ENCODE data around the gene PGA5. TPM values are rescaled to one million over a fixed set of nuclear protein-coding genes. Genes with fewer than 3 reads are reported as not detected.
"Not testable (repeated sequence)": the region's sequence is repeated elsewhere in the genome, so short reads cannot be mapped to it uniquely, and the experiment has no call there.

The PGA5 gene
- total RNA-seq, 1 donor from 2014 or later, result not detected

- H3K36me3 ChIP-seq; H3K4me3 ChIP-seq; H3K27ac ChIP-seq (replicated peaks); H3K27me3 ChIP-seq (ENCODE audit: low read depth); H3K9me3 ChIP-seq (replicated peaks); intact Hi-C loops (cut with micrococcal nuclease): not testable (repeated sequence)
- DNase-seq, result peak; percentile 60
- peaks cover 18% of the 10 kb centered on the region for H3K4me1 ChIP-seq
Observed at GRCh38 chr11:61250796-61251765, 10.1 kb downstream of the PGA5 start.

GRCh38 chr11:61252332-61252731, 11.4 kb downstream of the PGA5 start:
- DNase-seq; H3K9me3 ChIP-seq (replicated peaks); H3K36me3 ChIP-seq; H3K27ac ChIP-seq (replicated peaks); H3K4me3 ChIP-seq; intact Hi-C loops (cut with micrococcal nuclease); H3K27me3 ChIP-seq (ENCODE audit: low read depth): not testable (repeated sequence)
- H3K4me1 ChIP-seq, result peaks cover 18% of the 10 kb centered on the region

GRCh38 chr11:61254403-61255025, 13.5 kb downstream of the PGA5 start:
- Histone ChIP-seq H3K4me1 (peaks cover 11% of the 10 kb centered on the region), H3K27ac (replicated peaks) (no peak overlapping the region), H3K9me3 (replicated peaks) (no peaks in the 10 kb centered on the region), H3K36me3 (no peaks in the 10 kb centered on the region), H3K27me3 (ENCODE audit: low read depth) (no peaks in the 10 kb centered on the region), H3K4me3 (no peak overlapping the region)
- peak; percentile 50 for DNase-seq
- TF ChIP-seq CTCF (IDR thresholded peaks at IDR 0.05; ENCODE audit: borderline replicate concordance), result peak; percentile 89
- intact Hi-C loops (cut with micrococcal nuclease), result no loop called here

- DNase-seq, result no peak
- Histone ChIP-seq H3K27me3 (ENCODE audit: low read depth) (no peaks in the 10 kb centered on the region), H3K4me3 (no peak overlapping the region), H3K36me3 (no peaks in the 10 kb centered on the region), H3K4me1 (no peaks in the 10 kb centered on the region), H3K9me3 (replicated peaks) (no peaks in the 10 kb centered on the region), H3K27ac (replicated peaks) (no peak overlapping the region)
- intact Hi-C loops (cut with micrococcal nuclease), result no loop called here
- no peak for TF ChIP-seq CTCF (IDR thresholded peaks at IDR 0.05; ENCODE audit: borderline replicate concordance)
Observed at GRCh38 chr11:61256710-61257482, 15.9 kb downstream of the PGA5 start.

GRCh38 chr11:61258546-61258945, 17.6 kb downstream of the PGA5 start:
- intact Hi-C loops (cut with micrococcal nuclease), result no loop called here
- no peak for TF ChIP-seq CTCF (IDR thresholded peaks at IDR 0.05; ENCODE audit: borderline replicate concordance)

GRCh38 chr11:61259363-61259762, 18.4 kb downstream of the PGA5 start:
- H3K4me3 ChIP-seq, result no peak overlapping the region
- no peaks in the 10 kb centered on the region for H3K4me1 ChIP-seq
- no peak for DNase-seq
- intact Hi-C loops (cut with micrococcal nuclease), result no loop called here
- TF ChIP-seq CTCF (IDR thresholded peaks at IDR 0.05; ENCODE audit: borderline replicate concordance), result no peak
- no peak overlapping the region for H3K27ac ChIP-seq (replicated peaks)
- no peaks in the 10 kb centered on the region for H3K9me3 ChIP-seq (replicated peaks)
- H3K27me3 ChIP-seq (ENCODE audit: low read depth), result no peaks in the 10 kb centered on the region
- H3K36me3 ChIP-seq, result no peaks in the 10 kb centered on the region

More at GRCh38 chr11:61258546-61258945, 17.6 kb downstream of the PGA5 start:
- Histone ChIP-seq H3K27me3 (ENCODE audit: low read depth) (no peaks in the 10 kb centered on the region), H3K4me3 (no peak overlapping the region), H3K4me1 (no peaks in the 10 kb centered on the region), H3K27ac (replicated peaks) (no peak overlapping the region), H3K9me3 (replicated peaks) (no peaks in the 10 kb centered on the region), H3K36me3 (no peaks in the 10 kb centered on the region)
- no peak for DNase-seq

Measured in left ventricle myocardium inferior (tissue), 1 donor.